ENCODE results near the gene SLC41A3. TPM values are rescaled to one million over a fixed set of nuclear protein-coding genes. Genes with fewer than 3 reads are reported as not detected.

SLC41A3 gene
- total and polyA plus RNA-seq, 4 donors, result 32.6 to 71.4 (median 66.8) TPM

GRCh38 chr3:126116526-126116925 is 32.6 kb upstream of the SLC41A3 start:
- Histone ChIP-seq H3K36me3 (ENCODE audit: control insufficient read depth in 1 of 2, insufficient read depth in 2 of 2, low read length in 1 of 2) (no peaks in the 10 kb centered on the region), H3K27ac (ENCODE audit: low read depth in 1 of 2, low read length in 2 of 2) (no peak overlapping the region), H3K27me3 (ENCODE audit: control insufficient read depth in 1 of 2, insufficient read depth in 2 of 2, low read length in 1 of 2) (no peaks in the 10 kb centered on the region), H3K4me3 (ENCODE audit: low read length in 2 of 2) (no peak overlapping the region), H3K4me1 (ENCODE audit: control insufficient read depth in 1 of 2, insufficient read depth in 2 of 2, low read length in 2 of 2) (no peaks in the 10 kb centered on the region), H3K9me3 (ENCODE audit: control insufficient read depth, low read length) (no peaks in the 10 kb centered on the region)
- ATAC-seq (ENCODE audit: low FRiP score) (no peak), DNase-seq (peak in 1 of 2 donors; percentile 39)
- WGBS, 2 donors, result 89 to 90% methylated on average over 1 of the region's 1 CpG
- intact Hi-C loops (cut with DNase I), result no loop called here

- Histone ChIP-seq H3K4me1 (ENCODE audit: control insufficient read depth in 1 of 2, insufficient read depth in 2 of 2, low read length in 2 of 2) (no peaks in the 10 kb centered on the region), H3K27ac (ENCODE audit: low read depth in 1 of 2, low read length in 2 of 2) (no peak overlapping the region), H3K27me3 (ENCODE audit: control insufficient read depth in 1 of 2, insufficient read depth in 2 of 2, low read length in 1 of 2) (no peaks in the 10 kb centered on the region), H3K9me3 (ENCODE audit: control insufficient read depth, low read length) (no peaks in the 10 kb centered on the region), H3K4me3 (ENCODE audit: low read length in 2 of 2) (no peak overlapping the region), H3K36me3 (ENCODE audit: control insufficient read depth in 1 of 2, insufficient read depth in 2 of 2, low read length in 1 of 2) (peaks cover 0 to 2% of the 10 kb centered on the region in 2 donors)
- WGBS, 2 donors, result 93 to 94% methylated on average over 16 of the region's 16 CpGs
- intact Hi-C loops (cut with DNase I), result no loop called here
- no peak for ATAC-seq (ENCODE audit: low FRiP score)
- peak in 1 of 2 donors; percentile 48 for DNase-seq
Observed at GRCh38 chr3:126114443-126115386, 30.8 kb upstream of the SLC41A3 start.

DNA sequence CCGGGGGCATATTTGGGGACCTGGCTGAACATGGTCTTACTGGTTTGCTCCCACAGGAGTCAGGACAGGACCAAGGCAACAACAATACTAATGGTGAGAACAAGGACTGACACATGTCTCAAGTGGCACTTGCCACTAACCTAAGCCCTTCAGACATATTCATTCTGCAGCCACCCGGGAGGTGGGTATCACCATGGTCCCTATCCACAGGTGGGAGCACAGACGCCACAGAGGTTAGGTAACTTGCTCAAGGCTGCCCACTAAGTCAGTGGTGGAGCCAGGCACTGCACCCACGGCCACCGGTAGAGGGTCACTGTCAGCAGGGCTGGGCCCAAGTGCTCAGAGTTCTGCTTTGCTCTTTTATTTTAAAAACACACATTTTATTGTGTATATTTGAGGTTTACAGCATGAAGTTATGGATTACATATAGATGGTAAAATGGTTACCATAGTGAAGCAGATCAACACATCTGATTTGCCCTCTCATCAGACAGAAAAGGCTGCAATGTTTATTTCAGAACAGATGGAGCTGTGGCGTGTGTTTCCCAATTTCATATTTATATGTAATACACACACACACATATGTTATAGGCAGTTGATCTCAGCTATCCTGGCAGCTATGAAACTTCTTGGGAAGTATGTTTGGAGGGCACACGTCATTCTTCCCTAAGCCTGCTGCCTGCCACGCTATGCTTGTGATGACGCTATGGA is 30.0 kb upstream of the SLC41A3 start:
- Histone ChIP-seq H3K4me3 (ENCODE audit: low read length in 2 of 2) (no peak overlapping the region), H3K27me3 (ENCODE audit: control insufficient read depth in 1 of 2, insufficient read depth in 2 of 2, low read length in 1 of 2) (no peaks in the 10 kb centered on the region), H3K4me1 (ENCODE audit: control insufficient read depth in 1 of 2, insufficient read depth in 2 of 2, low read length in 2 of 2) (no peaks in the 10 kb centered on the region), H3K36me3 (ENCODE audit: control insufficient read depth in 1 of 2, insufficient read depth in 2 of 2, low read length in 1 of 2) (peaks cover 0 to 3% of the 10 kb centered on the region in 2 donors), H3K9me3 (ENCODE audit: control insufficient read depth, low read length) (no peaks in the 10 kb centered on the region), H3K27ac (ENCODE audit: low read depth in 1 of 2, low read length in 2 of 2) (no peak overlapping the region)
- peak in 1 of 2 donors; percentile 57 for DNase-seq
- intact Hi-C loops (cut with DNase I), result no loop called here
- WGBS, 2 donors, result 78 to 89% methylated on average over 9 of the region's 9 CpGs
- no peak for ATAC-seq (ENCODE audit: low FRiP score)

DNA sequence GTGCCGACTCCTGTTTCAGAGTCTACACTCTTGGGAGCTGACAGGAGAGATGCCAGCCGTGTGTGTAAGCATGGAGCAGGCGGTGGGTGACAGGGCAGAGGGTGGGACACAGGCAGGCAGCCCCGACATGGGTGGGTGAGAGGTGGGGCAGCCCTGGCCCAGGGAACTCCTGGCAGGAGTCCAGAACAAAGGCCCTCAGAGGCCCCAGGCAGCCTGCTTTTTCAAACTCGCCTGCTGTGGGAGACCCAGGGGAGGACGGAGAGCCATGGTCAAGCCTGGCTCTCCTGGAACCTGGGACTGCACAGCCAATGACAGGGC is 29.3 kb upstream of the SLC41A3 start:
- Histone ChIP-seq H3K9me3 (ENCODE audit: control insufficient read depth, low read length) (no peaks in the 10 kb centered on the region), H3K27me3 (ENCODE audit: control insufficient read depth in 1 of 2, insufficient read depth in 2 of 2, low read length in 1 of 2) (no peaks in the 10 kb centered on the region), H3K27ac (ENCODE audit: low read depth in 1 of 2, low read length in 2 of 2) (no peak overlapping the region), H3K36me3 (ENCODE audit: control insufficient read depth in 1 of 2, insufficient read depth in 2 of 2, low read length in 1 of 2) (peaks cover 0 to 3% of the 10 kb centered on the region in 2 donors), H3K4me1 (ENCODE audit: control insufficient read depth in 1 of 2, insufficient read depth in 2 of 2, low read length in 2 of 2) (no peaks in the 10 kb centered on the region), H3K4me3 (ENCODE audit: low read length in 2 of 2) (no peak overlapping the region)
- ATAC-seq (ENCODE audit: low FRiP score) (no peak), DNase-seq (peak in 1 of 2 donors; percentile 59)
- WGBS, 2 donors, result 73 to 84% methylated on average over 5 to 6 of the region's 6 CpGs
- intact Hi-C loops (cut with DNase I), result no loop called here

- H3K27ac ChIP-seq (ENCODE audit: low read depth in 1 of 2, low read length in 2 of 2), result no peak overlapping the region
- no peaks in the 10 kb centered on the region for H3K27me3 ChIP-seq (ENCODE audit: control insufficient read depth in 1 of 2, insufficient read depth in 2 of 2, low read length in 1 of 2)
- WGBS, 2 donors, result 95% methylated on average over 13 of the region's 13 CpGs
- no peaks in the 10 kb centered on the region for H3K4me1 ChIP-seq (ENCODE audit: control insufficient read depth in 1 of 2, insufficient read depth in 2 of 2, low read length in 2 of 2)
- ATAC-seq (ENCODE audit: low FRiP score) (no peak), DNase-seq (peak in 1 of 2 donors; percentile 48)
- intact Hi-C loops (cut with DNase I), result no loop called here
- H3K36me3 ChIP-seq (ENCODE audit: control insufficient read depth in 1 of 2, insufficient read depth in 2 of 2, low read length in 1 of 2), result peaks cover 0 to 3% of the 10 kb centered on the region in 2 donors
- H3K9me3 ChIP-seq (ENCODE audit: control insufficient read depth, low read length), result no peaks in the 10 kb centered on the region
- H3K4me3 ChIP-seq (ENCODE audit: low read length in 2 of 2), result no peak overlapping the region
Observed at GRCh38 chr3:126112531-126113237, 28.8 kb upstream of the SLC41A3 start.

- H3K9me3 ChIP-seq (ENCODE audit: control insufficient read depth, low read length), result no peaks in the 10 kb centered on the region
- peaks cover 0 to 3% of the 10 kb centered on the region in 2 donors for H3K36me3 ChIP-seq (ENCODE audit: control insufficient read depth in 1 of 2, insufficient read depth in 2 of 2, low read length in 1 of 2)
- intact Hi-C loops (cut with DNase I), result no loop called here
- DNase-seq, result peak in 1 of 2 donors; percentile 44
- ATAC-seq (ENCODE audit: low FRiP score), result no peak
- no peak overlapping the region for H3K4me3 ChIP-seq (ENCODE audit: low read length in 2 of 2)
- no peak overlapping the region for H3K27ac ChIP-seq (ENCODE audit: low read depth in 1 of 2, low read length in 2 of 2)
- H3K4me1 ChIP-seq (ENCODE audit: control insufficient read depth in 1 of 2, insufficient read depth in 2 of 2, low read length in 2 of 2), result no peaks in the 10 kb centered on the region
- 90 to 92% methylated on average over 18 of the region's 18 CpGs for WGBS, 2 donors
- no peaks in the 10 kb centered on the region for H3K27me3 ChIP-seq (ENCODE audit: control insufficient read depth in 1 of 2, insufficient read depth in 2 of 2, low read length in 1 of 2)
Observed at GRCh38 chr3:126111566-126112475, 27.9 kb upstream of the SLC41A3 start.

DNA sequence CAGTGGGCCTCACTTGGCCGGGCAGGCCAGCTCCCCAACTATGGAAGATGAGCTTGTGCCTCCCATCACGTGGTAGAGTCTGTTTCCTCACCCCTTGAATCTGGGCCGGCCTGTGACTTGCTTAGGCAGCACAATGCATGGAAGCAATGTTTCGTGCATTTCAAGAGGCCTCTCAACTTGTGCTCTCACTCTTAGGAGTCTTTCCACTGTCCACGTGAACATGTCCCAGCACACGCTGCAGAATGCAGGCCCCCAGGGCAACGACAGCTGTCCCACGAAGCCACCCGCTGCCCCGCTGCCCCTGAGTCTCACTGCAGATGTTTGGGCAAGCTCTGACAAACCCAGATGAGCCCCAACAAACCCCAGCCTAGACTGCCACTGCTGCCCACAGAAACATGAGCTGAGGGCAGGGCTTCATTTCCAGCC is 27.2 kb upstream of the SLC41A3 start:
- DNase-seq, result peak in 1 of 2 donors; percentile 55
- intact Hi-C loops (cut with DNase I), result no loop called here

More for the DNA sequence above, 27.2 kb upstream of the SLC41A3 start:
- H3K36me3 ChIP-seq (ENCODE audit: control insufficient read depth in 1 of 2, insufficient read depth in 2 of 2, low read length in 1 of 2), result peaks cover 0 to 3% of the 10 kb centered on the region in 2 donors
- no peak overlapping the region for H3K27ac ChIP-seq (ENCODE audit: low read depth in 1 of 2, low read length in 2 of 2)
- H3K4me1 ChIP-seq (ENCODE audit: control insufficient read depth in 1 of 2, insufficient read depth in 2 of 2, low read length in 2 of 2), result no peaks in the 10 kb centered on the region
- no peak for ATAC-seq (ENCODE audit: low FRiP score)
- H3K4me3 ChIP-seq (ENCODE audit: low read length in 2 of 2), result no peak overlapping the region
- 91 to 93% methylated on average over 10 of the region's 10 CpGs for WGBS, 2 donors
- H3K9me3 ChIP-seq (ENCODE audit: control insufficient read depth, low read length), result no peaks in the 10 kb centered on the region
- H3K27me3 ChIP-seq (ENCODE audit: control insufficient read depth in 1 of 2, insufficient read depth in 2 of 2, low read length in 1 of 2), result no peaks in the 10 kb centered on the region
